ENCODE results near the gene NNT.

- peak; percentile 74 to 79 (median 76) for TF ChIP-seq POLR2A (IDR thresholded peaks at IDR 0.05)
- TF ChIP-seq CTCF (IDR thresholded peaks at IDR 0.05), result peak; percentile 32 to 85 (median 75)
Measured at GRCh38 chr5:43556857-43557542, 46.0 kb upstream of the NNT start, which contains the start of gene PAIP1.
